DND-41 (cell line): ENCODE results near the gene ITGA8.

ENCODE experiments used
- EZH2 ChIP-seq: IDR thresholded peaks from 3 replicates; pipeline ENCODE4 v1.6.1; 2012; ENCODE audit warnings: borderline replicate concordance, low read depth, mild to moderate bottlenecking, moderate library complexity, low read length, inconsistent platforms; ENCODE audit not compliant: severe bottlenecking
- TF ChIP-seq, protein P1 (sequence below): IDR thresholded peaks from 2 replicates; pipeline ENCODE4 v1.5.1; 2012; ENCODE audit warnings: borderline replicate concordance, low read length, moderate library complexity, mild to moderate bottlenecking; ENCODE audit not compliant: poor library complexity, severe bottlenecking; ENCODE audit errors: extremely low read depth

DNA sequence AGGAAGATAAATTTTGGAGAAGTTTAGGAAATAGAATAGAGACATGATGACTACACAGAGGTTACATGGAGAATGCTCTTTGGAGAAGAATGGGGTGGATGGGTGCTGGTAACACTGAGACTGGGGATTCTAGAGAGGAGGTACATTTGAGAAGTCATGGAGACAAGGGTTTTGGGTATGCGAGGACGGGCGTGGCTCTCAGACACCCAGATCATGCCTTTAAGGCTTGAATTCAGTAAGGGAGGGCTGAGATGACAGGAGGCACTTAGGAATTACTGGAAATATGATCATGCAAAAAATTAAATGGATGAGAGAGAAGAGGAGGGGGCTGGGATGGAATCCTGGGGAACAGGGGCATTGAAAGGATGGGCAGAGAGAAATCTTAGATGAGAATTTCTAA, 168.8 kb downstream of the ITGA8 start:
- TF ChIP-seq, protein P1, sequence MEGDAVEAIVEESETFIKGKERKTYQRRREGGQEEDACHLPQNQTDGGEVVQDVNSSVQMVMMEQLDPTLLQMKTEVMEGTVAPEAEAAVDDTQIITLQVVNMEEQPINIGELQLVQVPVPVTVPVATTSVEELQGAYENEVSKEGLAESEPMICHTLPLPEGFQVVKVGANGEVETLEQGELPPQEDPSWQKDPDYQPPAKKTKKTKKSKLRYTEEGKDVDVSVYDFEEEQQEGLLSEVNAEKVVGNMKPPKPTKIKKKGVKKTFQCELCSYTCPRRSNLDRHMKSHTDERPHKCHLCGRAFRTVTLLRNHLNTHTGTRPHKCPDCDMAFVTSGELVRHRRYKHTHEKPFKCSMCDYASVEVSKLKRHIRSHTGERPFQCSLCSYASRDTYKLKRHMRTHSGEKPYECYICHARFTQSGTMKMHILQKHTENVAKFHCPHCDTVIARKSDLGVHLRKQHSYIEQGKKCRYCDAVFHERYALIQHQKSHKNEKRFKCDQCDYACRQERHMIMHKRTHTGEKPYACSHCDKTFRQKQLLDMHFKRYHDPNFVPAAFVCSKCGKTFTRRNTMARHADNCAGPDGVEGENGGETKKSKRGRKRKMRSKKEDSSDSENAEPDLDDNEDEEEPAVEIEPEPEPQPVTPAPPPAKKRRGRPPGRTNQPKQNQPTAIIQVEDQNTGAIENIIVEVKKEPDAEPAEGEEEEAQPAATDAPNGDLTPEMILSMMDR: no peak
- TF ChIP-seq EZH2: no peak
